GM12874 (cell line): ENCODE results near the gene ZNF182.

Experiments
- TF ChIP-seq, protein P1 (sequence below): IDR thresholded peaks from 2 replicates; pipeline ENCODE4 v1.5.1; 2011; ENCODE audit warnings: low read depth, mild to moderate bottlenecking, control low read depth, low read length, moderate library complexity; ENCODE audit not compliant: insufficient read depth

Gene ZNF182

DNA sequence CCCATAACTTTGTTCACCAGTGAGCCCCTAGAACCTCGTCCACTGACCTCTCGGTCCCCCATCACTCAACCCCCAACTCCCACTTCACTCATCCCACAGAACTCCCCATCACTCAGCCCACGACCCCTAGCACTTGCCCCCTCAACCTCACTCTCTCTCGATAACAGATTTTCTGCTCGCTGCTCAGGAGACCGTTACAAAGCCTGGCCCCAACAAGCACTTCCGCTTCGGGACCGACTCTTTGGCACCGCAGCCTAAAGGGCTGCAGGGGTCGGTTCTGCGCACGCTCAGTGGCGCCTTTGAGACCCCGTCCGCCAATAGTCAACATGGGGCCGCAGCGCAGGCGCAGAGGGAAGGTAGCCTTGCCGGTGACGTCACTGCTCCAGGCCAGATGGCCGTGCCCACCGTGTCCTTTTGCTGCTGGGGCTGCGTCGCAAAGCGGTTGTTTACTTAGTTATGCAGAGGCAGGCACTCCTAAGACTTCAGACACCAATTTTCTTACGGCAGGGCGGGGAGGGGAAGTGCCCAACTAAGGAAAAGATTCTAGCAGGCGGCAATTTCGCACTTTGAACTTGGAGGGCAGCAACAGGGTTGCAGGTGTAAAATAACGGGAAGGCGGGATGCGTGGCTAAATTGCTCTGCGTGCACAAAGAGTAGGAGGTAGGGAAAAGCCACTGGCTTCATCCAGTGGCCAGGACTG lies at the start of gene ZNF182:
ZNF182 (minus strand) TSS at position 232 of the 700 bp plus-strand sequence. CDS start 1,380 bp downstream, outside the sequence.
- TF ChIP-seq, protein P1, sequence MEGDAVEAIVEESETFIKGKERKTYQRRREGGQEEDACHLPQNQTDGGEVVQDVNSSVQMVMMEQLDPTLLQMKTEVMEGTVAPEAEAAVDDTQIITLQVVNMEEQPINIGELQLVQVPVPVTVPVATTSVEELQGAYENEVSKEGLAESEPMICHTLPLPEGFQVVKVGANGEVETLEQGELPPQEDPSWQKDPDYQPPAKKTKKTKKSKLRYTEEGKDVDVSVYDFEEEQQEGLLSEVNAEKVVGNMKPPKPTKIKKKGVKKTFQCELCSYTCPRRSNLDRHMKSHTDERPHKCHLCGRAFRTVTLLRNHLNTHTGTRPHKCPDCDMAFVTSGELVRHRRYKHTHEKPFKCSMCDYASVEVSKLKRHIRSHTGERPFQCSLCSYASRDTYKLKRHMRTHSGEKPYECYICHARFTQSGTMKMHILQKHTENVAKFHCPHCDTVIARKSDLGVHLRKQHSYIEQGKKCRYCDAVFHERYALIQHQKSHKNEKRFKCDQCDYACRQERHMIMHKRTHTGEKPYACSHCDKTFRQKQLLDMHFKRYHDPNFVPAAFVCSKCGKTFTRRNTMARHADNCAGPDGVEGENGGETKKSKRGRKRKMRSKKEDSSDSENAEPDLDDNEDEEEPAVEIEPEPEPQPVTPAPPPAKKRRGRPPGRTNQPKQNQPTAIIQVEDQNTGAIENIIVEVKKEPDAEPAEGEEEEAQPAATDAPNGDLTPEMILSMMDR, result no peak

GRCh38 chrX:48046846-48047245 lies 43.1 kb upstream of the ZNF182 start:
- TF ChIP-seq, protein P1, result no peak

DNA sequence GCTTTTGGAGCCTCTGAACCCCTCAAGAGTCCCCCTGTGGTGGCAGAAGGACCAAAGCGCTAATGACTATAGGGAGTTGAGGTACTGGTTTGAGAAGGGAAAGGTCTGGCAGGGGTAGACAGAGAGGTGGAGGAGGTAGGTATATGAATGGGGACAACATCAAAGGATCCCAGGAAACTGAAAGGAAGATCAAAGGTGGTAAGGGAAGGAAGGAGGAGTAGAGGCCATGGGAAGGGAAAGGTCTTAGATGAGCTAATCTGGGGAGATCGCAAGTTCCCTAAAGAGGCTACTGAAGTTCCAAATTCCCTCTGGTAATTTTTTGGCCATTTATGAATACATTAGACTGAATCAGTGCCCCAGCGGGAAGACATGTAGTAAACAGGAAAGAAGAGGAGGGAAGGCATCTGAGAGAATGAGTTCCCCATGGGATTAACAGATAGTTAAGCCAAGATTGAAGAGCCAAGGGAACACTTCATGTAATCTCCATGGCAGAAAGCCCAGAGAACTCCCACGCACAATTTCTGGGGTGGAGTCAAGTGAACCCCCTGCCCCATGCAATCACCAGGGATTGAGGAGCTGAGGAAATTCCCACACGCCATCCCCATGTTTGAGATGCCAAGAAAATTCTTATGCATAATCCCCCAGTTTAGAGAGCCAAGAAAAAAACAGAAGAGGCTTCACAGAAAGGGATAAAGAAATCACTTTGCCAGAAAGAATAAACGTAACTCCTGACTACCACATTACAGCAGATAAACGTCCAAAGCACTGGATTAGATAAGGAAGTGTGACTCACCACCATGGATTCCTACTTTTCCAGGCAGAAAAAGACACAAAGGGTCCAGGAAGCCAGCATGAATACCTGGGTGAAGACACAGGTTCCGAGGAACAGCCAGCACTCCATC lies 41.9 kb upstream of the ZNF182 start:
- TF ChIP-seq, protein P1, result no peak

DNA sequence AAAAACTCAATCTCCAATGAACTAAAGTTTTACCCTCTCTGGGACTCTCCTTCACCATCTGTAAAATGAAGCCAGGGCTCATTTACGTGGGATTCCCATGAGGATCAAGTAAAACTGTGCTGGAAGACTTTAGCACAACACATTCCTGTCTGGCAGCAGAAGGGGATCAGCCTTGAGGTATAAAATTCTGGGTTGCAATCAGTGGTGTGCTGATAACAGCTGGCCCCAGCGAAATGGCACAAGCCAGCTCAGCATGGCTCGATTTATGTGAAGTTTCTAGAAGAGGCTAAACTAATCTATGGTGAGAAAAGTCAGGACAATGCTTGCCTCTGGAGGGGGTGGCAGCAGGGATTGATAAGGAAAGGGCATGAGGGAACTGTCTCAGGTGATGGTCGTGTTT lies 39.3 kb upstream of the ZNF182 start:
- TF ChIP-seq, protein P1, result no peak

DNA sequence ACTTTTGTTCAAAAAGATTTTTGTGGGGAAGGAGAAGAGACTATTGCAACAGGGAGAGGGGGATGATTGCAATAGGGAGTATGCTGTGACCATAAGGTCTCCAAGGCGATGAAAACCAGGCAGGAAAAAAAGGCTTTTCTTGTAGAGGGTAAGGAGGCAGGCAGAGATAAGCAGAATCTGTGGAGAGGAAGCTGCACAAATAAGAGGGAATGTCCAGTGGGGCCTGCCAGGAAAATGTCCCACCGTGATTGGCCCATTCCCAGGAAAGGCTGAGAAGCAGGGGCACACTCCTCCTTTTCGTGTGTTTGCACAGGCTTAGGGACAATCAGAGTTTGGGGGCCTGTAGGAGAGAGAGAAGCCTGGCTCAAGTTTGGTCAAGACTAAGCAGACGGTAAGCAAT lies 32.1 kb upstream of the ZNF182 start:
- TF ChIP-seq, protein P1, result no peak

DNA sequence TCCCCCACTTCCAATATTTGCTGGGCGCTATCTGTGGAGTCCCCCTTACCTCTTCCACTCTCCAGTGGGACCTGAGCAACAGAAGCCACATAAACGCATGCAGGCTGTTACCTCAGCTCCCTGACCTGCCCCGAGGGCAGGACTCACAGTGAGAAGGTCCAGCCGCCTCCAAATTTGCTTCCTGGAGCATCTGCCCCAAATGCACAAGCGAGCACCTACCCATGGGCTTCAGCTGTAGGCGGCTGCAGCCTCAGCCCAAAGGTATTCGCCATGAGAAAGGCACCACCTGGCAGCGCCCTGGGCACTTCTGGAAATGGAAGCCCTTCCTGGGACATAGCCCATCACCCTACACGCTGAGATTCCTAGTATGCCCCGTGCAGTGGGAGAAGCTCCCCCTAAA lies 26.4 kb upstream of the ZNF182 start:
- TF ChIP-seq, protein P1, result no peak

DNA sequence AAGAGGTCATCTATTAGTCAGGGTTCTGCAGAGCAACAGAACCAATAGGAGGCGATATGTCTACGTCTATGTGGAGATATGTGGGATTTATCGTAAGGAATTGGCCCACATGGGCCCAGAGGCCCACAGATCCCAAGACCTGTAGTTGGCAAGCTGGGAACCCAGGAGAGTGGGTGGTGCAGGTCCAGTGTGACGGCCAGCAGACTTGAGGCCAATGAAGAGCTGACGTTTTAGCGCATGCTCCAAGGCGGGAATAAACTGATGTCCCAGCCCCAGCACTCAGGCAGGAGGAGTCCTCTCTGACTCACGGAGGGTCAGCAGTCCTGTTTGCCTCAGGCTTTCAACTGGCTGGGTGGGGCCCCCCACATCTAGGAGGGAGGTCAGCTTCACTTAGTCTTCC lies 24.3 kb upstream of the ZNF182 start:
- TF ChIP-seq, protein P1, result no peak
